GM03348 (cell line): Measurements from ENCODE around the gene TIGD4.
"Not testable (repeated sequence)": the region's sequence is repeated elsewhere in the genome, so short reads cannot be mapped to it uniquely, and the experiment has no call there.

ENCODE experiments used
- DNase-seq: peaks from one replicate; pipeline ENCODE4 v3.0.0; 2012; ENCODE audit warnings: low spot score

Gene TIGD4

GRCh38 chr4:152780267-152780778 lies 793 bp upstream of the TIGD4 start:
- peak; percentile 56 for DNase-seq

- peak; percentile 41 for DNase-seq
Observed at GRCh38 chr4:152778656-152779512, 646 bp downstream of the TIGD4 start.

GRCh38 chr4:152777488-152777887 lies 2.0 kb downstream of the TIGD4 start:
- no peak for DNase-seq

- no peak for DNase-seq
Observed at GRCh38 chr4:152776352-152776751, 3.2 kb downstream of the TIGD4 start.

GRCh38 chr4:152773953-152774352 lies 5.6 kb downstream of the TIGD4 start:
- DNase-seq: no peak

GRCh38 chr4:152773339-152773738 lies 6.2 kb downstream of the TIGD4 start:
- DNase-seq: no peak

GRCh38 chr4:152771741-152772533 lies 7.6 kb downstream of the TIGD4 start:
- DNase-seq: no peak

- DNase-seq: not testable (repeated sequence)
Observed at GRCh38 chr4:152765069-152765737, 14.3 kb downstream of the TIGD4 start.

GRCh38 chr4:152763796-152764195 lies 15.7 kb downstream of the TIGD4 start:
- DNase-seq: no peak

- no peak for DNase-seq
Observed at GRCh38 chr4:152748619-152749018, 30.9 kb downstream of the TIGD4 start.

- DNase-seq: no peak
Observed at GRCh38 chr4:152747444-152747843, 32.1 kb downstream of the TIGD4 start.

- no peak for DNase-seq
Observed at GRCh38 chr4:152738827-152739226, 40.7 kb downstream of the TIGD4 start.

GRCh38 chr4:152735906-152736305 lies 43.6 kb downstream of the TIGD4 start:
- no peak for DNase-seq

- peak; percentile 58 for DNase-seq
Observed at GRCh38 chr4:152735396-152735859, 44.1 kb downstream of the TIGD4 start.

GRCh38 chr4:152734699-152735050 lies 44.9 kb downstream of the TIGD4 start:
- DNase-seq: no peak

- no peak for DNase-seq
Observed at GRCh38 chr4:152734015-152734698, 45.4 kb downstream of the TIGD4 start.

- no peak for DNase-seq
Observed at GRCh38 chr4:152731997-152732396, 47.5 kb downstream of the TIGD4 start.

- peak; percentile 74 for DNase-seq
Observed at GRCh38 chr4:152729466-152729865, 50.1 kb downstream of the TIGD4 start.

GRCh38 chr4:152728343-152728742 lies 51.2 kb downstream of the TIGD4 start:
- no peak for DNase-seq

- DNase-seq: no peak
Observed at GRCh38 chr4:152727784-152728183, 51.7 kb downstream of the TIGD4 start.

GRCh38 chr4:152724494-152724893 lies 55.0 kb downstream of the TIGD4 start:
- no peak for DNase-seq

- no peak for DNase-seq
Observed at GRCh38 chr4:152723236-152723635, 56.3 kb downstream of the TIGD4 start.
